Glomerular visceral epithelial cell (primary cell): Measurements from ENCODE around the gene PPIP5K2.
"Not testable (repeated sequence)": the region's sequence is repeated elsewhere in the genome, so short reads cannot be mapped to it uniquely, and the experiment has no call there.

Experiments used
- DNase-seq: peaks from one replicate; pipeline ENCODE4 v3.0.0-alpha.2; 2016; ENCODE audit errors: extremely low spot score

PPIP5K2 gene

DNA sequence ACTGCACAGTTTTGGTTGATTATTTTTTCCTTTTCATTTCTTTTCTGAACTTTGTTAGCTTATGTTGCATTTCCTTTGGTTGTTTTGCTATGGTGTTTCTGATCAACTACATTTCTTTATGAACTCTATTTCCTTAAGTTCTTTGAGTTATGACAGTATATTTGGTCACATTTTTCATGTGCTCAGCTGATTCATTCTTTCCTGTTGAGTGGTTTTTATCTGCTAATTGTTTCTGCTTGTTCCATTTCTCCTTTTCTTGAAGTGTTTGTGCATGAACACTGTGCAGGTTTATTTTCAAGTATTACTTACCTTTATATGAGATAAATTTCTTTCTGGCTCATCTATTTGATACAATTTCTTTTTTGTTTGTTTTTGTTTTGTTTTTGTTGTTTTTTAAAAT lies 87.6 kb downstream of the PPIP5K2 start:
- no peak for DNase-seq

DNA sequence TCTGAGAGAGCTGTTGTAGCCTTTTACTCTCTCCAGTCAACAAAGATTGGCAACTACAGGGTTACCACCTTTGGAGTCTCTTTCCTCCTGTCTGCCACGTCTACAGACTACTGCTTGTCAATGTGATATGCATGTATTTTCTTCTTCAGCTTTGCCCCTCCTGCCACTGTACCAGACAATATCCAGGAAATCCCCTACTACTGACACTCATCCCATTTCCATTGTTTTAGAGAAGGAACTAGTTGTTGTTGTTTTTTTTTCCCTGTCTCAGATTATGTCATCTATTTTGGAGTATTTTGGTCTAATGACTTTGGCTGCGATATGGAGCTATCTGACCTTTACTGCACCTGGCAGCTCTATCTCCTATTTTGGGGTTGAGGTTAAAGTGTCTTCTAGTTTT lies 88.4 kb downstream of the PPIP5K2 start:
- DNase-seq, result no peak

- DNase-seq, result no peak
These were observed 89.0 kb downstream of the PPIP5K2 start for GRCh38 chr5:103209065-103209464.

DNA sequence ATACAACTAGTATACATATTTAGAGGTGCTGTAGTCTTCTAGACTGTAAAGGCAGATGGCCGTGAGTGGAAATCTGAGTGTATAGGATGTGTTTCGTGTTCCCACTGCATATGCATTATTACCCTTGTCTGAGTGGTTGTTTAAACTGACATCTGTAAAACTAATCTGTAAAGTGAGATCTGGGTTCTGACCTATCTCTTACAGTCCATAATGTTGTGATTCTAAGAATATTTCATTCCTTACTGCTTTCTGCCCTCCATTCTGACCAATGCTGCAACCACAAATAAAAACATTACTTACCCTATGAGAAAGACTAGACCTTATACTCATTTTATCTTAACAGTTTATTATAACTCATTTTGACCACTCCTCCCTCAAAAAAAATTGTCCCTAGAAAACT lies 90.9 kb downstream of the PPIP5K2 start:
- DNase-seq, result no peak

DNA sequence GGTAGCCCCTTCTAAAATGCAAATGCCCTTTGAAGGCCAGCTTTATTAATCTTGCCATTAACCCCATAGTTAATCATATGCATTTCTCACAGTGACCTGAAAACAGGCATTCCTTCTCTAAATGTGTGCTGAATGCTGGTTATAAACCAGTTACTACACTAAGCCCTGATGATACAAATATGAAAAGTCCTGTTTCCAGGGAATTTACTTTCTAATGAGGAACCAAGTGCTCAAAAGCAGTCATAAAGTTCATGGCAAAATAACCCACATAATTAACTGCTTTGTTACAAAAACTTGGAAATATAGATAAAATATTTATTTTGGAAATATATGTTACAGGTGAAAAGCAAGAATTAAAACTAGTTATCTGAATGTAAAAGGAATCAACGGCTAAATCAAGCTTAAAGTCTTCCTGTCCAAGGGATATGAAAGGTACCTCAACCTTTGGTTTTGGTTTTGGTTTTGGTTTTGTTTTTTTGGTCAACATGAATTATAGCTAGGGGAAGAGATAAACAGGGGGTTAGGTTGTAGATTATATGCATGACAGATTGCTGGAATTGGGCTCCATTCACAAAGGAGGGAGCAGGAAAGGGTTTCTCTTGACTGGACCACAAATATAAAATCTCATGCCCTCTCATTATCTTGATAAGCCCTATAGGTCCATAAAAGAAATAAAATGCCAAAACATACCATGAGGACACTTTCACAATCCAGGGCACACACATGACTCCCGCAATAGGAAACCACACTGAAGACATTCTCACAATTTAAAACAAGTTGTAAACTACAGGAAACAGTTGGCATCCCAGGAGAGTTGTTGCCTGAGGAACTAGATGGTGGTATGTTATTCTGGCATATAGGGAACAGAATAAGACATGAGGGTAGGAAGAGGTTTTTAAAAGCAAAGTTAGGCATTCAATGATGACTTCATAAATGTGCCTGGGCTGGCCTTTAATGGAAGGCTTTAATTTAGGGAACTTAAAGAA lies 91.8 kb downstream of the PPIP5K2 start:
- no peak for DNase-seq

- no peak for DNase-seq
These were observed 96.0 kb downstream of the PPIP5K2 start for GRCh38 chr5:103216137-103216536.

DNA sequence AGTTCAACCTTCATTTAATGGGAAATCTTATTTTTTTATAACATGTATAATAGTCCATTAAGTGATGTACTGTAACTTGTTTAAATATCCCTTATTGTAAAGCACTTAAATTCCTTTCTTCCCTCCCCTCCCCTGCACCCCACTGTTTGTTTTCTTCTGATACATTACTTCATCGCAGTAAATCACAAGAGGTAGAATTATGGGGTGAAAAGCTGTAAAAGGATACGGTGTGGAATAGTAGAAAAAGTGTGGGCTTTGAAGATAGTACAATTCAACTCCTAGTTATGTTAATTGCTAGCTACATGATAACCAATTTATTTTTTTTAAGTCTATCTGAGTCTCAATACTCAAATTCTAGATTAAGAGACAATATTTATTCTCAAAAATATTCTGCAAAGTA lies 96.6 kb downstream of the PPIP5K2 start:
- no peak for DNase-seq

DNA sequence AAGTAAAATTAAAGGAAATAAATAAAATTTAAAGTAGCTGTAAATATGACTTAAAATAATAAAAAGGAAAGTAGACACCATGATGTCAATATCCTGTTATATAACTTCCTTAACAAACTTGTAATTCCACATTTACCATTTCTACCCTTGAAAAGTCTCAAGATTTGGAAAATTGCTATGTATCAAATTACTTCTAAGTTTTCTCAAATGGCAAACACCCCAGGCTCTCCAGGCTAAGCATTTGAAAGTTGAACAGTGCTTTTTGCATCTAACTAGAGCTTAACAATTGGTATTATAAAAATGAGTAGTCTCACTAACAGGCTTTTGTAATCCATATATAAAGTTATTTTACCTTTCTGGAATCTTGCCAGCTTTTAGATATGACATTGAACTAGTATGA lies 97.0 kb downstream of the PPIP5K2 start:
- no peak for DNase-seq

DNA sequence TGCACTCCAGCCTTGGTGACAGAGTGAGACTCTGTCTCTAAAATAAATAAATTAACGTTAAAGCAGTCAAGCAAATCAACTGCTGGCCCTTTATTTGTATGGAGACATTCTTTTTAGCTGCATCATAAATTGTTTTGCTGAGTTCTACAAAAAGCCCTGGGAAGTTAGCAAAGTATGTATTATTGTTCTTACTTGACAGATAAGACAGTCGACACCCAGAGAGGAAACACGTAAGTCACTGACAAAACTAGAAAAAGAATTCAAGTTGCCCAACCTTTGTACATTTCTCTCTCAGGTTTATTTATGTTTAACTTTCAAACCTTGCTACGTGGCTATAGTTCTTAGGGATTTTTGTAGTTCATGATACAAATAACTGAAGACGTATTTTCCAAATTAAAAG lies 98.1 kb downstream of the PPIP5K2 start:
- peak; percentile 49 for DNase-seq

GRCh38 chr5:103219074-103219473 lies 99.0 kb downstream of the PPIP5K2 start:
- DNase-seq, result not testable (repeated sequence)

DNA sequence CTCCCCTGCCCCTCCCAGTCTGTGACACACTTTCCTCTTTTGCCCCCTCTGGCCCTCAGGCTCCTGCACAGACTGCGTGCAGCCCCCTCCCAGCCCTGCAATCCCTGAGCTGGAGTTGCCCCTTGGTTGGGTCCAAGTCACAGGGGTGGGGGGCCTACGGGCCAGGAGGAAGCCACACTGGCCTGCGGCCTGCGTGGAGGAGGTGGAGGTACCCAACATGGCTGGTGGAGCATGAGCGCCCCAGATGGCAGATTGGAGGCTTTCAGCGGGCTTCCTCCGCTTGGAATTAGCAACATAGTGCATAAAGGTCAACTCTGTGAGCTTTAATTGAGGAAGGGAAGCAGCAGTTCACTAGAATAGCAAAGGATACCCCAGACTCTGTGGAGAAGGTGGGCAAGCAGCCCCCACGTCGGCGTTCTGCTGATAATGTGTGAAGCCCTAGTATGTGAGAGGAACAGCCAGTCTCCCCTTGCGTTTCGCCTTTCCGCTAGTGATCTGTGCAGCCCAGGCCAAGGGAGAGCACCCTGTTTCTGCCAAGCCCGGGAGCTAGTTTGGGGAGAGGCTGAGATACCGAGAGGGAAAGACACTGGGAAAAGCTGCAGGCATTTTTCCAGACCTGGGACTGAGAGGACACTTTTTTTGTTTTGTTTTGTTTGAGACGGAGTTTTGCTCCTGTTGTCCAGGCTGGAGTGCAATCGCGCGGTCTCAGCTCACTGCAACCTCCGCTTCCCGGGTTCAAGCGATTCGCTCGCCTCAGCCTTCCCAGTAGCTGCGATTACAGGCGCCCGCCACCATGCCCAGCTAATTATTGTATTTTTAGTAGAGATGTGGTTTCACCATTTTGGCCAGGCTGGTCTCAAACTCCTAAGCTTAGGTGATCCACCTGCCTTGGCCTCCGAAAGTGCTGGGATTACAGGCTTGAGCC lies 103.2 kb downstream of the PPIP5K2 start:
- DNase-seq, result no peak

- peak; percentile 56 for DNase-seq
These were observed 104.2 kb downstream of the PPIP5K2 start for GRCh38 chr5:103224118-103224893.

DNA sequence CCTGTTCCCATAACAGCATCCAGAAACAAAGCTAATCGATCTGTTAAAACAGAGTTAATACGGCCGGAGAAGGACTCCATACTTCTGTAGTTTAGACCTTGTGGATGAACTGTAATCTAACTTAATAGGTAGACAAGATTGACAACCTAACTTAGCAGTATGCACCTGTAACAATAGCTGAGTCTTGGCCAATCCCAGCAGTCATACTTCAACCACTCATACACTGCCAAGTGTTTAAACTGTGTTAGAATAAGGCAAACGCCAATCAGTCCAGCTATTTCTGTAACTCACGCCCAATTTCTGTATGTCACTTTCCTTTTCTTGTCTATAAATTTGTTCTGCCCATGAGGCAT lies 104.8 kb downstream of the PPIP5K2 start:
- no peak for DNase-seq

- no peak for DNase-seq
These were observed 108.0 kb downstream of the PPIP5K2 start for GRCh38 chr5:103228061-103228460.

GRCh38 chr5:103228588-103228987 lies 108.5 kb downstream of the PPIP5K2 start:
- DNase-seq, result no peak

DNA sequence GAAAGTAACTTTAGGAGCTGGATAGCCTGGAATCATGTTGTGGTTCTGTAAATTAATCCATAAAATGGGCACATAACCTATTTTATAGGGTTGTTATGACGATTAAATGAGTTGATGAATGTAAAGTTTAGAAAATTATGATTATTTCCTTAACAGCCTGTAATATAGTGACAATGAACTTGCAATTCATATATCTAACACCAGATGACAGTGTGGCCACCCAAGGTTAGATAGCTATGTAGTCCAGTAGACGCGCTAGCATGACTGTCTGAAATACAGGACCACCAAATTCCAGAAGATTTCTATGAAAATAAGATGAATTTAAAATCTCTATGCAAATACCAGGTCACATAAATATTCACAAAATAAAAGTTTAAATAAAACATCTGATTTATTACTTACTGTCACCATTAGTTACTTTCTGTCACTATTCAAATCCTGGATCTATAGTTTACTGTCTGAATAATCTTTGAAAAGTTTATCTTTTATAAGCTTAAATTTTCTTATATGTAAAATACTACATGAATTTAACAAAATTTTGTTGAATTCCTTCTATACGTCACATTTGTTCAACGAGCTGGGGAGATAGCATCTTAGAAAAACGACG lies 112.4 kb downstream of the PPIP5K2 start:
- peak; percentile 40 for DNase-seq

DNA sequence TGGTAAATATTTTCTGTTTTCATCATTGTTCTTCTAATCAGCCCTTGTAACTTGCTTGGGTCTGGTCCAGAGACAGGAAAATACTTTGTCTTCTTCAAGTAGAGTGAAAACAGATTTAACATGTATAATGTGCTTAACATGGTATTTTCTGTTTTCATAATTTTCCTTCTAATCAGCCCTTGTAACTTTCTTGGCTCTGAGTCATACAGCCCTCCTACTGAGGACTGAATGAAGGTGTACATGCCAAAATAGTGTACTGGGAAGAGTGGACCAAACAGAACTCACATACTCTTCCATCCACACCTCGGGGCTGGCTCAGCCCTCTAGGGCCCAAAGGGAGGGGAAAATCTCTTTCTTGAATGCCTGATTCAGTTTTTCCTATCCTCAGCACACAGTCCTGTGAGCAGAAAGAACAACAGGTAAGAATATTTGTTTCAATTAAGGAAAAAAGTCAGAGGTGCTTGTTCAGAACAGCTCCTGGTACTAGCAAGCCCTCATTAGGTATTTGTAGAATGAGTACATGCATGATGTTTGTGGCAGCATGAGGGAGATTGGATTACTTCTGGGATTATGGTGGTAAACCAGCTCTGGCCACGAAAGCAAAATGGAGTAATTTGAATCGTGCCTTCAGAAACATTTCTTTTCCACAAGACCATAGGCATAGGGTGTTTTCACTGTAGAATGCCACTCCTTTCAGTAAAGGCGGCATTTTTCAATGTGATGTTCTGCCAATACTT lies 114.3 kb downstream of the PPIP5K2 start:
- DNase-seq, result no peak

DNA sequence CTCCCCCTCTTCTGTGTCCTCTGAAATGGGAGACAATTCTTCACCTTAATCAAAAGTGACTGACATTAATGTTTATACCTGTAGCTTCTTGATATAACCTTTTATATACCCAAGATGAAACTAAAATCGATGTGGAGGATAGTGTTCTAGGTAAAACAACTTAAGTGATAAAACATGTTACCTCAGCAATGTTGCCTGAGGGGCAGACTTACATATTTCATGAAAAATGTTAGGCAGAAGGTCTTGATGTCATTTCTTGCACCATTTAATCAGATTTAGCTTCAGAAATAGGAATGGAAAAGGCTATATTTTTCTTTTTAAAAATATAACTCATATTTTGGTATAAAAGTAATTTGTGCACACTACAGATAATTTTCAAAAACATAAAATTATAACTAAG lies 115.8 kb downstream of the PPIP5K2 start:
- no peak for DNase-seq

DNA sequence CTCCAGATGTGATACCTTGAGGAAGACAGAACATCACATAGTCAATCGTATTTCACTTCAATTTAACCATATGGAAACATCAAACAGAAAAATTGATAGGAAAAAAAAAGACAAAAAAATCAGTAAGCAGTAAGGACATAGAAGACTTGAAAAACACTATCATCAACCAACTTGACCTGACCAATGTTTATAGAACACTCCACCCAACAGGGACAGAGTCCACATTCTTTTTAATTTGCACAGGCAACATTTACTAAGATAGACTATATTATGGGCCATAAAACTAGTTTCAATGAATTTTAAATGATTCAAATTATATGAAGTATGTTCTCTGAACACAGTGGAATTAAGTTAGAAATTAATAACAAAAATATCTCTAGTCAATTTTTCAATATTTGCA lies 117.7 kb downstream of the PPIP5K2 start:
- no peak for DNase-seq

GRCh38 chr5:103243665-103244064 lies 123.6 kb downstream of the PPIP5K2 start:
- DNase-seq, result no peak

DNA sequence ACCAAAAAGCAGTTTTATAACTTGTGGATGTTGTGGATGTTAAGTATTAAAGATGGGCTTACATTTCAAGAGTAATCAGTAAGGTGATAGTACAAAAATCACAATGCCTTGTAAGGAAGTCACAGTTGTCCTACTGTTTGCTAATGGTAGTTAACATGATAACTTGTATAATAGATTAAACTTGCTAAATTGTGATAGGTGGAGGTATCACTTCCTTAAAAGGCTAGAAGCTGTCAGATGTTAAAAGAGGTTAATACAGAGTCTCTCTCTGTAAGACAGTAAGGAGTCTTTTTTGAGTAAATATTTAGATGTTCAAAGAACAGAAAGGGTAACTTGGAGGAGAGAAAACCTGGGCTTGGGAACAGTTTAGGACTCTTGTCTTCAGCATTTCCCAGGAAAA lies 124.3 kb downstream of the PPIP5K2 start:
- DNase-seq, result no peak
